A673 (cell line): ENCODE results near the gene FSTL1.

Experiments used
- EZH2 ChIP-seq: fragments of 200-600 bp; sonication (generic); IDR thresholded peaks from 2 replicates; pipeline ENCODE4 v1.6.1; 2017; ENCODE audit warnings: borderline replicate concordance, low read depth, mild to moderate bottlenecking, mixed read lengths, antibody characterized with exemption, low read length; ENCODE audit not compliant: poor library complexity, severe bottlenecking
- TF ChIP-seq, protein P1 (sequence below): fragments of 300-800, 200-600 bp; sonication (generic); conservative IDR thresholded peaks from 2 replicates; pipeline ENCODE4 v1.5.1; 2017; ENCODE audit warnings: low read depth, mild to moderate bottlenecking, antibody characterized with exemption, low read length, moderate library complexity, mixed read lengths

DNA sequence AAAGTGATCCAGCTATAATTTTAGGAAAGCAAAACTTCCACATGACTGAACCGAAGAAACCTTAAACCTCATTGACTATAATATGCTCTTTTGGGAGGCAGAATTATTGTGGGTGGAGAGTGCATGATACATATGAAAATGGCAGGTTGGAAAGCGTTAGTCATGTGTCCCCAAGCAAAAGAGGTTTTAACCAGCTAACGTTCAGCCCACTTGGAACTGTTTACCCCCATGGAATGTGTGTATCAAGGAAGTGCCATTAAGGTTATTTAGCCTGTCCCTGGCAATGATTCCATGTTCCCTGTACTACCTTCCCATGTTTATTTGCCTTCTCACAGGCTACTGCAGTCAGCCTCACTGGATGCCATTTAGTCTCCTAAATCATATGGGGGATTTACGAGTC lies 57.5 kb downstream of the FSTL1 start:
- TF ChIP-seq, protein P1, sequence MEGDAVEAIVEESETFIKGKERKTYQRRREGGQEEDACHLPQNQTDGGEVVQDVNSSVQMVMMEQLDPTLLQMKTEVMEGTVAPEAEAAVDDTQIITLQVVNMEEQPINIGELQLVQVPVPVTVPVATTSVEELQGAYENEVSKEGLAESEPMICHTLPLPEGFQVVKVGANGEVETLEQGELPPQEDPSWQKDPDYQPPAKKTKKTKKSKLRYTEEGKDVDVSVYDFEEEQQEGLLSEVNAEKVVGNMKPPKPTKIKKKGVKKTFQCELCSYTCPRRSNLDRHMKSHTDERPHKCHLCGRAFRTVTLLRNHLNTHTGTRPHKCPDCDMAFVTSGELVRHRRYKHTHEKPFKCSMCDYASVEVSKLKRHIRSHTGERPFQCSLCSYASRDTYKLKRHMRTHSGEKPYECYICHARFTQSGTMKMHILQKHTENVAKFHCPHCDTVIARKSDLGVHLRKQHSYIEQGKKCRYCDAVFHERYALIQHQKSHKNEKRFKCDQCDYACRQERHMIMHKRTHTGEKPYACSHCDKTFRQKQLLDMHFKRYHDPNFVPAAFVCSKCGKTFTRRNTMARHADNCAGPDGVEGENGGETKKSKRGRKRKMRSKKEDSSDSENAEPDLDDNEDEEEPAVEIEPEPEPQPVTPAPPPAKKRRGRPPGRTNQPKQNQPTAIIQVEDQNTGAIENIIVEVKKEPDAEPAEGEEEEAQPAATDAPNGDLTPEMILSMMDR: no peak
- no peak for TF ChIP-seq EZH2
